H9 (cell line): ENCODE results near the gene KRT35. TPM values are rescaled to one million over a fixed set of nuclear protein-coding genes. Genes with fewer than 3 reads are reported as not detected.

Experiments
- DNase-seq: peaks from one replicate; pipeline ENCODE4 v3.0.0-alpha.2; 2017
- H2AFZ ChIP-seq: one replicate; pipeline ENCODE4 v1.6.1; 2013; ENCODE audit warnings: mild to moderate bottlenecking, low read length, control low read depth, moderate library complexity
- H2AK5ac ChIP-seq: 2 replicates; pipeline ENCODE4 v1.6.1; 2013; ENCODE audit warnings: low read length, control low read depth, mixed read lengths; ENCODE audit not compliant: insufficient read length
- H2BK120ac ChIP-seq: one replicate; pipeline ENCODE4 v1.6.1; 2013; ENCODE audit warnings: low read depth, mild to moderate bottlenecking, low read length, control low read depth, inconsistent platforms; ENCODE audit not compliant: poor library complexity, severe bottlenecking
- H2BK12ac ChIP-seq: 2 replicates; pipeline ENCODE4 v1.6.1; 2013; ENCODE audit warnings: low read length, control low read depth, mixed read lengths, low read depth; ENCODE audit not compliant: insufficient read length
- H2BK15ac ChIP-seq: 2 replicates; pipeline ENCODE4 v1.6.1; 2013; ENCODE audit warnings: low read depth, low read length, control low read depth
- H2BK20ac ChIP-seq: one replicate; pipeline ENCODE4 v1.6.1; 2013; ENCODE audit warnings: low read depth, mild to moderate bottlenecking, low read length, control low read depth, inconsistent platforms; ENCODE audit not compliant: poor library complexity, severe bottlenecking
- H2BK5ac ChIP-seq: 2 replicates; pipeline ENCODE4 v1.6.1; 2013; ENCODE audit warnings: low read length, control low read depth, mixed read lengths; ENCODE audit not compliant: insufficient read length
- H3K14ac ChIP-seq: 2 replicates; pipeline ENCODE4 v1.6.1; 2013; ENCODE audit warnings: low read length, control low read depth; ENCODE audit not compliant: insufficient read depth
- H3K18ac ChIP-seq: 2 replicates; pipeline ENCODE4 v1.6.1; 2013; ENCODE audit warnings: low read depth, mild to moderate bottlenecking, mixed read lengths, low read length, control low read depth; ENCODE audit not compliant: insufficient read length
- H3K23ac ChIP-seq: 2 replicates; pipeline ENCODE4 v1.6.1; 2013; ENCODE audit warnings: low read length, control low read depth, mixed read lengths, low read depth; ENCODE audit not compliant: insufficient read length
- H3K23me2 ChIP-seq: 2 replicates; pipeline ENCODE4 v1.6.1; 2013; ENCODE audit warnings: low read depth, mild to moderate bottlenecking, mixed read lengths, low read length, control low read depth; ENCODE audit not compliant: insufficient read length, poor library complexity, severe bottlenecking
- H3K27ac ChIP-seq: 2 replicates; pipeline ENCODE4 v1.5.1; 2013; ENCODE audit warnings: low read length, control low read depth, mixed read lengths, low read depth; ENCODE audit not compliant: insufficient read length
- H3K27me3 ChIP-seq: 2 replicates; pipeline ENCODE4 v1.6.1; 2013; ENCODE audit warnings: low read length, control low read depth, inconsistent platforms; ENCODE audit not compliant: insufficient read depth
- H3K4ac ChIP-seq: 2 replicates; pipeline ENCODE4 v1.6.1; 2013; ENCODE audit warnings: low read depth, mild to moderate bottlenecking, control low read depth, inconsistent platforms, low read length, moderate library complexity
- H3K4me1 ChIP-seq: 2 replicates; pipeline ENCODE4 v1.6.1; 2013; ENCODE audit warnings: low read length, control low read depth, inconsistent platforms; ENCODE audit not compliant: insufficient read depth
- H3K4me2 ChIP-seq: 2 replicates; pipeline ENCODE4 v1.6.1; 2013; ENCODE audit warnings: low read length, control low read depth, mixed read lengths; ENCODE audit not compliant: insufficient read length, insufficient read depth
- H3K56ac ChIP-seq: 2 replicates; pipeline ENCODE4 v1.6.1; 2013; ENCODE audit warnings: low read depth, mild to moderate bottlenecking, mixed read lengths, low read length, control low read depth; ENCODE audit not compliant: insufficient read length
- H3K79me1 ChIP-seq: 2 replicates; pipeline ENCODE4 v1.6.1; 2013; ENCODE audit warnings: low read depth, mild to moderate bottlenecking, moderate library complexity, low read length, control low read depth, inconsistent platforms; ENCODE audit not compliant: insufficient read depth, poor library complexity, severe bottlenecking
- H3K79me2 ChIP-seq: 2 replicates; pipeline ENCODE4 v1.6.1; 2013; ENCODE audit warnings: low read length, control low read depth, inconsistent platforms; ENCODE audit not compliant: insufficient read depth
- H3K9ac ChIP-seq: 2 replicates; pipeline ENCODE4 v1.6.1; 2013; ENCODE audit warnings: low read length, control low read depth, mixed read lengths; ENCODE audit not compliant: insufficient read length; ENCODE audit errors: extremely low read depth
- H3K9me3 ChIP-seq: one replicate; pipeline ENCODE4 v1.6.1; 2013; ENCODE audit warnings: low read depth, low read length, inconsistent platforms; ENCODE audit not compliant: control insufficient read depth
- H3T11ph ChIP-seq: one replicate; pipeline ENCODE4 v1.6.1; 2013; ENCODE audit warnings: mild to moderate bottlenecking, low read length, control low read depth, inconsistent platforms
- H4K20me1 ChIP-seq: one replicate; pipeline ENCODE4 v1.6.1; 2013; ENCODE audit not compliant: control insufficient read depth, insufficient read length, insufficient read depth
- H4K5ac ChIP-seq: 2 replicates; pipeline ENCODE4 v1.6.1; 2013; ENCODE audit warnings: low read depth, mild to moderate bottlenecking, mixed read lengths, low read length, control low read depth; ENCODE audit not compliant: insufficient read length
- H4K8ac ChIP-seq: replicated peaks from 2 replicates; pipeline ENCODE4 v1.6.1; 2013; ENCODE audit warnings: low read length, control low read depth, mixed read lengths, low read depth; ENCODE audit not compliant: insufficient read length
- H4K91ac ChIP-seq: 2 replicates; pipeline ENCODE4 v1.6.1; 2013; ENCODE audit warnings: low read depth, mild to moderate bottlenecking, moderate library complexity, mixed read lengths, low read length, control low read depth; ENCODE audit not compliant: insufficient read length
- H3K27ac Mint-ChIP-seq, 3 experiments: 2 replicates in 2 of 3; 3 replicates in 1 of 3; pipeline ENCODE4 v1.8.0; 2020 to 2021; ENCODE audit warnings: mixed read lengths in 3 of 3, mild to moderate bottlenecking in 1 of 3, moderate library complexity in 1 of 3
- H3K27me3 Mint-ChIP-seq: 2 replicates; pipeline ENCODE4 v1.8.0; 2021; ENCODE audit warnings: low read depth, mild to moderate bottlenecking, moderate library complexity, mixed read lengths
- H3K36me3 Mint-ChIP-seq, 3 experiments: 2 replicates in 2 of 3; 3 replicates in 1 of 3; pipeline ENCODE4 v1.8.0; 2020 to 2021; ENCODE audit warnings: low read depth in 3 of 3, mixed read lengths in 3 of 3; ENCODE audit not compliant: insufficient read depth in 1 of 3
- H3K4me1 Mint-ChIP-seq, 2 experiments: 2 replicates each; pipeline ENCODE4 v1.8.0; 2020; ENCODE audit warnings: mixed read lengths in 2 of 2
- H3K4me3 Mint-ChIP-seq, 2 experiments: 2 replicates in 1 of 2; 3 replicates in 1 of 2; pipeline ENCODE4 v1.8.0; 2020 to 2021; ENCODE audit warnings: mild to moderate bottlenecking in 2 of 2, mixed read lengths in 2 of 2, moderate library complexity in 1 of 2
- H3K9me3 Mint-ChIP-seq, 2 experiments: 2 replicates in 1 of 2; 3 replicates in 1 of 2; pipeline ENCODE4 v1.8.0; 2020; ENCODE audit warnings: mild to moderate bottlenecking in 2 of 2, mixed read lengths in 2 of 2, moderate library complexity in 1 of 2
- WGBS: extraction: QIAGEN DNeasy Blood & Tissue Kit; methylation state at CpG from one replicate; pipeline ENCODE4 v1.1.7; 2013; ENCODE audit warnings: missing lambda C conversion rate, low lambda C conversion rate, mixed read lengths; ENCODE audit not compliant: insufficient read length; ENCODE audit errors: extremely low coverage; 5-methylcytosine and 5-hydroxymethylcytosine counted together
- total RNA-seq: library from RNA; stranded (reverse); gene quantifications from 2 replicates; pipeline ENCODE4 v1.2.1, GENCODE V29; 2021
- TF ChIP-seq, protein P1 (sequence below): fragments of 200-600 bp; sonication (generic); conservative IDR thresholded peaks from 3 replicates; pipeline ENCODE4 v1.8.0; 2021; ENCODE audit warnings: antibody characterized with exemption, mild to moderate bottlenecking

Gene KRT35
- total RNA-seq, 1 experiment from 2014 or later, result not detected

- Histone ChIP-seq H2BK5ac (no peak overlapping the region), H3K79me1 (no peaks in the 10 kb centered on the region), H2BK120ac (no peak overlapping the region), H2AK5ac (no peak overlapping the region), H4K91ac (no peak overlapping the region), H2AFZ (no peak overlapping the region), H3K27me3 (no peaks in the 10 kb centered on the region), H3K4me2 (no peak overlapping the region), H3K27ac (no peak overlapping the region), H3K56ac (no peak overlapping the region), H3K23me2 (no peaks in the 10 kb centered on the region), H3K9me3 (no peaks in the 10 kb centered on the region), H3K9ac (no peak overlapping the region), H4K8ac (no peak overlapping the region), H3K23ac (no peak overlapping the region), H2BK12ac (no peak overlapping the region), H2BK20ac (no peak overlapping the region), H4K5ac (no peak overlapping the region), H3T11ph (no peak overlapping the region), H3K4me1 (no peaks in the 10 kb centered on the region; the same call in 1 of the 2 replicates), H4K20me1 (no peaks in the 10 kb centered on the region), H3K14ac (no peak overlapping the region), H3K4ac (no peak overlapping the region), H3K18ac (no peak overlapping the region), H3K79me2 (no peaks in the 10 kb centered on the region), H2BK15ac (no peak overlapping the region)
- Mint-ChIP-seq H3K36me3 (peaks cover 1 to 4% (median 1%) of the 10 kb centered on the region in 3 experiments; a peak in 4 of 7 replicates), H3K27me3 (no peaks in the 10 kb centered on the region; the same call in 1 of the 2 replicates), H3K9me3 (no peaks in the 10 kb centered on the region; a peak in 2 of 5 replicates), H3K27ac (peak overlapping the region in 1 of 3 experiments; percentile 74; a peak in 1 of 7 replicates), H3K4me3 (no peak overlapping the region), H3K4me1 (peaks cover 23 to 31% of the 10 kb centered on the region in 2 experiments)
- DNase-seq, result no peak
- TF ChIP-seq, protein P1, sequence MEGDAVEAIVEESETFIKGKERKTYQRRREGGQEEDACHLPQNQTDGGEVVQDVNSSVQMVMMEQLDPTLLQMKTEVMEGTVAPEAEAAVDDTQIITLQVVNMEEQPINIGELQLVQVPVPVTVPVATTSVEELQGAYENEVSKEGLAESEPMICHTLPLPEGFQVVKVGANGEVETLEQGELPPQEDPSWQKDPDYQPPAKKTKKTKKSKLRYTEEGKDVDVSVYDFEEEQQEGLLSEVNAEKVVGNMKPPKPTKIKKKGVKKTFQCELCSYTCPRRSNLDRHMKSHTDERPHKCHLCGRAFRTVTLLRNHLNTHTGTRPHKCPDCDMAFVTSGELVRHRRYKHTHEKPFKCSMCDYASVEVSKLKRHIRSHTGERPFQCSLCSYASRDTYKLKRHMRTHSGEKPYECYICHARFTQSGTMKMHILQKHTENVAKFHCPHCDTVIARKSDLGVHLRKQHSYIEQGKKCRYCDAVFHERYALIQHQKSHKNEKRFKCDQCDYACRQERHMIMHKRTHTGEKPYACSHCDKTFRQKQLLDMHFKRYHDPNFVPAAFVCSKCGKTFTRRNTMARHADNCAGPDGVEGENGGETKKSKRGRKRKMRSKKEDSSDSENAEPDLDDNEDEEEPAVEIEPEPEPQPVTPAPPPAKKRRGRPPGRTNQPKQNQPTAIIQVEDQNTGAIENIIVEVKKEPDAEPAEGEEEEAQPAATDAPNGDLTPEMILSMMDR, result no peak
- no CpG with 5 or more reads among the region's 3 CpGs for WGBS
These were observed 37.1 kb upstream of the KRT35 start for GRCh38 chr17:41518031-41518430.
